ENCODE data around the gene ZFAND6.

Gene ZFAND6

GRCh38 chr15:80186597-80186996 lies 127.1 kb downstream of the ZFAND6 start:
- no peak overlapping the region for H3K27ac ChIP-seq
- no peak for TF ChIP-seq CTCF (conservative IDR thresholded peaks at IDR 0.05)
